ENCODE results near the gene KCNQ1. TPM values are rescaled to one million over a fixed set of nuclear protein-coding genes. Genes with fewer than 3 reads are reported as not detected.

KCNQ1 gene
- total and polyA plus RNA-seq, 2 experiments from 2014 or later: not detected

DNA sequence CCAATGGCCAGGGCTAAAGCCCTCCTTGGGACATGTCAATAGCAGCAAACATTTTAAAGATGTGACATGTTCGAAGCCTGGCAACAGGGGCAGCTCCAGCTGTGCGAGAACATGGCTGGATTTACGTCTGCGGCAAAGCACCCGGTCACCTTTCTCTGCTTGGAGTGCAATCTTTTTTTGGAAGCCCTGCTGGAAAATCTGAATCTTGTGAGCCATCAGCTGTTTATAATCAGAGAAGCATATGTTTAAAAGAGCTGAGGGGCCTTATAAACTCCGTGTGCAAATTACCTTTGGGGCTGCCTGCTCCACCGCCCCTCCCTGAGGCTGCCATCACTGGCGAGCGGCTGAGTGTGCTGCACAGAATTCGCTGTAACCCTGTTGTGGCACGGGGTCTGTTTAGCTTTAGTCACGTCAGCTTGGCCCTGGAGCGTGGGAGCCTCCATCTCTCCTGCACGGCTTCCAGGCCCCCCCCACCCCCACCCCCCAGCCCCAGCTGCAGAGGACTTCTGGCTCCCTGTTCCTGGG, 264.0 kb downstream of the KCNQ1 start:
- Histone ChIP-seq H3K4me1 (ENCODE audit: insufficient read depth) (no peaks in the 10 kb centered on the region), H3K4me3 (no peak overlapping the region), H3K27me3 (replicated peaks; ENCODE audit: insufficient read depth) (peaks cover 48% of the 10 kb centered on the region), H3F3A (ENCODE audit: insufficient read depth) (no peaks in the 10 kb centered on the region), H3K79me2 (ENCODE audit: insufficient read depth) (no peaks in the 10 kb centered on the region), H3K9ac (no peak overlapping the region), H3K9me2 (ENCODE audit: insufficient read depth) (no peaks in the 10 kb centered on the region), H3K9me3 (ENCODE audit: low read depth) (no peaks in the 10 kb centered on the region), H2AFZ (no peak overlapping the region), H4K20me1 (ENCODE audit: insufficient read depth) (no peaks in the 10 kb centered on the region), H3K27ac (no peak overlapping the region), H3K4me2 (ENCODE audit: unreplicated experiment) (no peak overlapping the region), H3K36me3 (ENCODE audit: low read depth) (no peaks in the 10 kb centered on the region)
- peak; percentile 26 for DNase-seq
- WGBS, 2 experiments (ENCODE audit: low coverage in 1 of 2, low lambda C conversion rate in 2 of 2, missing lambda C conversion rate in 2 of 2): 13 to 19% methylated on average over 12 to 14 of the region's 14 CpGs
- in situ Hi-C loops (cut with MboI): no loop called here
- TF ChIP-seq EZH2 (IDR thresholded peaks at IDR 0.05; ENCODE audit: insufficient read depth, poor library complexity, severe bottlenecking): no peak
- TF ChIP-seq EZH2phosphoT487 (IDR thresholded peaks at IDR 0.05; ENCODE audit: insufficient read depth, low read depth): no peak

- Histone ChIP-seq H3K9me2 (ENCODE audit: insufficient read depth) (no peaks in the 10 kb centered on the region), H3K79me2 (ENCODE audit: insufficient read depth) (no peaks in the 10 kb centered on the region), H4K20me1 (ENCODE audit: insufficient read depth) (no peaks in the 10 kb centered on the region), H3K27me3 (replicated peaks; ENCODE audit: insufficient read depth) (peaks cover 48% of the 10 kb centered on the region), H3K36me3 (ENCODE audit: low read depth) (no peaks in the 10 kb centered on the region), H3F3A (ENCODE audit: insufficient read depth) (no peaks in the 10 kb centered on the region), H3K9me3 (ENCODE audit: low read depth) (no peaks in the 10 kb centered on the region), H3K4me1 (ENCODE audit: insufficient read depth) (no peaks in the 10 kb centered on the region), H3K9ac (no peak overlapping the region), H3K4me3 (no peak overlapping the region), H2AFZ (no peak overlapping the region), H3K27ac (no peak overlapping the region), H3K4me2 (ENCODE audit: unreplicated experiment) (no peak overlapping the region)
- in situ Hi-C loops (cut with MboI): no loop called here
- 27 to 43% methylated on average over 8 of the region's 8 CpGs for WGBS, 2 experiments (ENCODE audit: low coverage in 1 of 2, low lambda C conversion rate in 2 of 2, missing lambda C conversion rate in 2 of 2)
- no peak for TF ChIP-seq EZH2 (IDR thresholded peaks at IDR 0.05; ENCODE audit: insufficient read depth, poor library complexity, severe bottlenecking)
- no peak for TF ChIP-seq EZH2phosphoT487 (IDR thresholded peaks at IDR 0.05; ENCODE audit: insufficient read depth, low read depth)
- DNase-seq: peak; percentile 26
Measured at GRCh38 chr11:2709429-2709828, 264.6 kb downstream of the KCNQ1 start.

- in situ Hi-C loops (cut with MboI): no loop called here
- Histone ChIP-seq H3K4me1 (ENCODE audit: insufficient read depth) (no peaks in the 10 kb centered on the region), H3K9me2 (ENCODE audit: insufficient read depth) (no peaks in the 10 kb centered on the region), H3K9ac (no peak overlapping the region), H4K20me1 (ENCODE audit: insufficient read depth) (no peaks in the 10 kb centered on the region), H3K27ac (no peak overlapping the region), H3K4me3 (no peak overlapping the region), H2AFZ (no peak overlapping the region), H3K36me3 (ENCODE audit: low read depth) (no peaks in the 10 kb centered on the region), H3K79me2 (ENCODE audit: insufficient read depth) (no peaks in the 10 kb centered on the region), H3F3A (ENCODE audit: insufficient read depth) (no peaks in the 10 kb centered on the region), H3K27me3 (replicated peaks; ENCODE audit: insufficient read depth) (peaks cover 48% of the 10 kb centered on the region), H3K4me2 (ENCODE audit: unreplicated experiment) (no peak overlapping the region), H3K9me3 (ENCODE audit: low read depth) (no peaks in the 10 kb centered on the region)
- WGBS, 2 experiments (ENCODE audit: low coverage in 1 of 2, low lambda C conversion rate in 2 of 2, missing lambda C conversion rate in 2 of 2): 64 to 74% methylated on average over 5 to 6 of the region's 6 CpGs
- DNase-seq: no peak
- TF ChIP-seq EZH2phosphoT487 (IDR thresholded peaks at IDR 0.05; ENCODE audit: insufficient read depth, low read depth) (no peak), EZH2 (IDR thresholded peaks at IDR 0.05; ENCODE audit: insufficient read depth, poor library complexity, severe bottlenecking) (no peak)
Measured at GRCh38 chr11:2711161-2711560, 266.4 kb downstream of the KCNQ1 start.

GRCh38 chr11:2713094-2713493, 268.3 kb downstream of the KCNQ1 start:
- no peak for DNase-seq
- WGBS, 2 experiments (ENCODE audit: low coverage in 1 of 2, low lambda C conversion rate in 2 of 2, missing lambda C conversion rate in 2 of 2): 59 to 66% methylated on average over 12 of the region's 12 CpGs
- Histone ChIP-seq H3K4me2 (ENCODE audit: unreplicated experiment) (no peak overlapping the region), H3K9me3 (ENCODE audit: low read depth) (no peaks in the 10 kb centered on the region), H3F3A (ENCODE audit: insufficient read depth) (no peaks in the 10 kb centered on the region), H3K9me2 (ENCODE audit: insufficient read depth) (no peaks in the 10 kb centered on the region), H3K27ac (no peak overlapping the region), H4K20me1 (ENCODE audit: insufficient read depth) (no peaks in the 10 kb centered on the region), H2AFZ (no peak overlapping the region), H3K79me2 (ENCODE audit: insufficient read depth) (no peaks in the 10 kb centered on the region), H3K4me1 (ENCODE audit: insufficient read depth) (no peaks in the 10 kb centered on the region), H3K27me3 (replicated peaks; ENCODE audit: insufficient read depth) (peaks cover 44% of the 10 kb centered on the region), H3K36me3 (ENCODE audit: low read depth) (no peaks in the 10 kb centered on the region), H3K9ac (no peak overlapping the region), H3K4me3 (no peak overlapping the region)
- TF ChIP-seq EZH2 (IDR thresholded peaks at IDR 0.05; ENCODE audit: insufficient read depth, poor library complexity, severe bottlenecking) (no peak), EZH2phosphoT487 (IDR thresholded peaks at IDR 0.05; ENCODE audit: insufficient read depth, low read depth) (no peak)
- in situ Hi-C loops (cut with MboI): no loop called here
